Pancreas (tissue), 10 donors: ENCODE measurements around the gene C1orf159. TPM values are rescaled to one million over a fixed set of nuclear protein-coding genes. Genes with fewer than 3 reads are reported as not detected.

ENCODE experiments used
- ATAC-seq, 4 donors: fragments of 200-7000 bp; cut with Tn5 transposase; one replicate each; pipeline versions ENCODE4 v1.8.0 to v1.9.1; 2020; ENCODE audit warnings: mild to moderate bottlenecking in 4 of 4, moderate library complexity in 4 of 4
- DNase-seq, 6 donors: peaks; one replicate each; pipeline ENCODE4 v3.0.0-alpha.2; 2020
- FAIRE-seq: peaks from 2 replicates; lab custom pipeline; 2012; peaks lifted over from hg19 to GRCh38; lab: Jason Lieb, UNC
- H3K27ac ChIP-seq, 4 donors: fragments of 200-600 bp; sonication (generic); 1 replicate in 3 of 4; 2 replicates in 1 of 4; pipeline versions ENCODE4 v1.5.0 to v1.8.0; 2020
- H3K27me3 ChIP-seq, 4 donors: fragments of 200-600 bp; one replicate each; pipeline ENCODE4 v1.8.0; 2021
- H3K36me3 ChIP-seq, 3 donors: fragments of 200-600 bp; sonication (generic) in 1 of 3; one replicate each; pipeline versions ENCODE4 v1.5.0 to v1.8.0; 2020 to 2021
- H3K4me1 ChIP-seq, 3 donors: fragments of 200-600 bp; one replicate each; pipeline ENCODE4 v1.8.0; 2021
- H3K4me3 ChIP-seq, 4 donors: fragments of 200-600 bp; sonication (generic) in 2 of 4; one replicate each; pipeline versions ENCODE4 v1.5.0 to v1.8.0; 2020 to 2021
- H3K9me3 ChIP-seq, 4 donors: fragments of 200-600 bp; one replicate each; pipeline ENCODE4 v1.8.0; 2021
- WGBS, 2 donors: extraction: QIAGEN DNeasy Blood & Tissue Kit; methylation state at CpG; one replicate each; pipeline ENCODE4 v1.1.7; 2013; 5-methylcytosine and 5-hydroxymethylcytosine counted together
- intact Hi-C, 3 donors: fragments of 100-400 bp; cut with DNase I; formaldehyde crosslinking; loops; one replicate each; pipeline versions ENCODE4 v1.11.1 to v1.14.2; 2022
- polyA plus RNA-seq, 2 donors: library from polyadenylated mRNA; stranded (reverse); fragments of 200-250 nt; gene quantifications; one replicate each; pipeline ENCODE4 v1.2.3, GENCODE V29; 2013
- total RNA-seq, 6 donors: library from RNA; stranded (reverse); fragmentation: NEBNext Ultra II Directional in 4 of 6; extraction: Animal tissue kit (Norgen Biotek cat#: 25700) in 4 of 6; gene quantifications; one replicate each; pipeline versions ENCODE4 v1.2.1 to v1.2.4, GENCODE V29; 2021 to 2023
- TF ChIP-seq, protein P1 (sequence below), 4 donors: fragments of 200-600 bp; sonication (generic) in 3 of 4; IDR thresholded peaks; one replicate each; pipeline versions ENCODE4 v1.5.0 to v1.8.0; 2021; ENCODE audit warnings: antibody characterized with exemption in 4 of 4
- donor health status: healthy with polysubstance abuse.
- donor health status: DM: no; HTN: no; CAD: no; lungs with moderate emphysema.
- donor health status: DM: no; HTN: no; CAD: no.
- donor health status: control.
- donor health status: control.
- donor health status: Bipolar disorder and iron deficiency.
- donor health status: DM: yes; HTN: yes; CAD: no.
- donor health status: DM: no; HTN: no; CAD: no.
- donor health status: DM: no; HTN: no; CAD: no.
- donor health status: DM: yes; HTN: yes; CAD: no.

Gene C1orf159
- total and polyA plus RNA-seq, 8 donors, result 3.0 to 30.7 (median 4.9) TPM

DNA sequence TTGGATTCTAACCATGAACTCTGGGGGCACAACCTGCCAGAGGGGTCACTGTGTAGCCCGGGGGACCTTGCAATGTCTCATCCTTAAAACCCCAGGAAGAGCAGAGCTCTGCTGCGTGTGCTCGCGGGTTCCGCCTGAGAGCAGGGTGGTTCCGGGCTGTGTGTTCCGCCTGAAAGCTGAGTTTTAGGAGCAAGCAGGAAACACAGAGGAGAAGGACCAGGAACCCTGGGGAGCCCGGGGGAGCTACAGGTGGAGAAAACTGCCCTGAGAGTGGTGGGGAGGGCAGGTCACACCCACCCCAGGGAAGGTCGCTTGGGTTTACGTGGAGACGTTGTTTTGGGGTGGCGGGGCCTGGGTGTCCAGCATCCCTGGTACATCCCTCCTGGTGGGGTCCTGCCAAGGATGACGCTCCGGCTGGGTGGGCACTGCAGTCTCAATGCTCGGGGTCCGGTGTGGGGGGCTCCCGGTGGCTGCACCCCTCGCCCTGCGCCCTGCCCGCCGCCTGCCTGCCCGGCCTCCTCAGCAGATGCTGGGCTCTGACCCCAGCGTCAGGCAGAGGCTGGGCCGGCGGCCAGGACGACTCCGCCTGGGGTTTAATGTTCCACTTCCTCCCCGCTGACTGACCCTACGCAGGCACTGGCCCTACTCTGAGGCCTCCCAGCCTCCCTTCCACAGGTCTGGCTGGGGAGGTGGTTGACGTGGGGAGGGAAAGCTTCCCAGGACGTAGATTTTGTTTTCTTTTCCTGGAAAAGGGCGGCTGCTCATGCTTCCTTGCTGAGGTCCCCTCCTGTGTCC is 17.3 kb upstream of the C1orf159 start:
- TF ChIP-seq, protein P1, sequence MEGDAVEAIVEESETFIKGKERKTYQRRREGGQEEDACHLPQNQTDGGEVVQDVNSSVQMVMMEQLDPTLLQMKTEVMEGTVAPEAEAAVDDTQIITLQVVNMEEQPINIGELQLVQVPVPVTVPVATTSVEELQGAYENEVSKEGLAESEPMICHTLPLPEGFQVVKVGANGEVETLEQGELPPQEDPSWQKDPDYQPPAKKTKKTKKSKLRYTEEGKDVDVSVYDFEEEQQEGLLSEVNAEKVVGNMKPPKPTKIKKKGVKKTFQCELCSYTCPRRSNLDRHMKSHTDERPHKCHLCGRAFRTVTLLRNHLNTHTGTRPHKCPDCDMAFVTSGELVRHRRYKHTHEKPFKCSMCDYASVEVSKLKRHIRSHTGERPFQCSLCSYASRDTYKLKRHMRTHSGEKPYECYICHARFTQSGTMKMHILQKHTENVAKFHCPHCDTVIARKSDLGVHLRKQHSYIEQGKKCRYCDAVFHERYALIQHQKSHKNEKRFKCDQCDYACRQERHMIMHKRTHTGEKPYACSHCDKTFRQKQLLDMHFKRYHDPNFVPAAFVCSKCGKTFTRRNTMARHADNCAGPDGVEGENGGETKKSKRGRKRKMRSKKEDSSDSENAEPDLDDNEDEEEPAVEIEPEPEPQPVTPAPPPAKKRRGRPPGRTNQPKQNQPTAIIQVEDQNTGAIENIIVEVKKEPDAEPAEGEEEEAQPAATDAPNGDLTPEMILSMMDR (IDR thresholded peaks at IDR 0.05), result no peak
- H3K4me1 ChIP-seq, result peaks cover 0 to 1% (median 0%) of the 10 kb centered on the region in 3 donors
- no peak overlapping the region for H3K4me3 ChIP-seq
- DNase-seq (peak in 4 of 6 donors; percentile 54 to 82 (median 66)), FAIRE-seq (no peak), ATAC-seq (peak; percentile 57 to 68 (median 64))
- H3K9me3 ChIP-seq, result no peaks in the 10 kb centered on the region
- intact Hi-C loops, result no loop called here
- no peaks in the 10 kb centered on the region for H3K36me3 ChIP-seq
- H3K27me3 ChIP-seq, result no peaks in the 10 kb centered on the region
- WGBS, 2 donors, result 62 to 68% methylated on average over 30 to 32 of the region's 32 CpGs
- peak overlapping the region; percentile 53 to 74 (median 66) for H3K27ac ChIP-seq

DNA sequence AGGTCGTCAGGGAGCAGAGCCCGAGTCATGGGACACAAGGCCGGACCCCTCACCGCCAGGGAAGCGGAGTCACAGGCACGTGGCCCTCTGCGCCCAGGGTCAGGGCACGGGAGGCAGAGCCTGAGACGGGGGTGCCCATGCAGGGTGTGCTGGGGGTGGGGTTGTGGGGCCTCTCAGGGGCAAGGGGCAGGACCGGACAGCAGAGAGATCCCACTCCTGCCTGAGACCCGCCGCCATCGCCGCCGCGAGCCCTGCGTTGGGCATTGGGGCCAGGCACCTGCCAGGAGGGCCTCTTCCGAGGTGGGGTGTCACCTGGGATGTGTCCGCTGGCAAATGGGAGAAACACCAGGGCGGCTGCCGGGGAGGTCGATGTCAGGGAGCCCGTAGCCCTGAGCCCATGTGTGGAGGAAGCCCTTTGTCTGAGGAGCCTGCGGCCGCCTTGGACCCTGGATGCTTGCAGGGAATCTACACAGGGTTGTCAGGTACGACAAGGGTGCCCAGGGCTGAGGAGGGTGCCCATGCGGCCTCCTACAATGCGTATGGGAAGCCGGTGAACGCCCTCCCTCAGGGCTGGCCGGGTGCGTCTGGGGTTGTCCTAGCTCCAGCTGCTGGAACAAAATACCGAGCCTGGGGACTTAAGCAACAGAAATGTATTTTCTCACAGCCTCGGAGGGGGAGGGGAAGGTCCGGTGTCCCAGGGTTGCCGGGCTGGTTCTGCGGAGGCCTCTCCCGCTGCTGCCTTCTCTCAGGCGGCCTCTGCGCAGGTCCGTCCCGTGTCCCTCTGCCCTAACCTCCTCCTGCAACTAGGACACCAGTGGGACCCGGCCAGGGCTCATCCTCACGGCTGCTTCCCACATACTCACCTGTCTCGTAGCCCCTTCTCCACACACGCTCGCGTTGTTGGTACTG is 16.4 kb upstream of the C1orf159 start:
- TF ChIP-seq, protein P1 (IDR thresholded peaks at IDR 0.05), result no peak
- FAIRE-seq, result no peak
- DNase-seq, result peak in 2 of 6 donors; percentile 45 to 65

DNA sequence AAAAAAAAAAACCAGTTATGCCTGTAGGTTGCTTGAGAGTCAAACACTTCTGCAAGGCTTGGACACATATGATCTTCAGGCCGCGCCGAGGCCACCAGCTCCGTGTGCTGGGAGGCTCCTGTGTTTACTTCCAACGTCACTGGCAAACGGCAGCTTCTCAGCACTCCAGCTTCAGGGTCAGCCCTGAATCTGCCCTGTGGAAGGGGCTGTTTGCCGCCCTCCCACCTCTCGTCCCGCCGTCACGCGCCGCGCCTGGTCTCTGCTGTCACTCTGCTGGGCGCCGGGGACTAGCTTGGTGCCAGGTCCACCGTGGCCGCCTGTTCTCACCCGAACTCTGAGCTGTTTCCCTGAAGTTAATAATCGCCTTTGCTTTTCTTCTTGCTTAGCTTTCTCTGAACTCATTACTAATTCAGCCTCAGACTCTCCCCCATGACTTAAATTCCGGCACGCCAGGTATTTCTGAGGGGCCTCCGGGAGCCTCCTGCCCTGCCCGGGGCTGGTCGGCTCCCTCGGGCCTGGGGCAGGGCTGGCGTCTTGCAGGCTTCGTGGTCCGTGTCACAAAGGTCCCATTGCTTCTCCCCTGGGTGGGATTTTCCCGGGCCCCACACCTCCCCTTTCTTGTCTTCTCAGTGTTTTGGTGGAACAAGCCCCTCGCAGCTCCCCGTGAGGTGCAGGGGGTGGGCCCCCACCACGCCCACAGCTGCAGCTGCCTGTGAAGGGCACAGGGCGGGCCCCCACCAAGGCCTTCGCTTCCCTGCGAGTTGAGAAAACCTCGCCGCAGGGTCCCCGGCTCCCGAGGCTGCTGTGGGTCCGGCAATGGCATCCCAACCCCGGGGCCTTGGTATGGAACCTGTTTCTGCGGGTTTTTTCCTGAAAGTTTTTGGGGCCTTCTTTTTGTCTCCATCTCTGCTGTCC is 14.6 kb upstream of the C1orf159 start:
- H3K4me1 ChIP-seq, result peaks cover 0 to 5% (median 0%) of the 10 kb centered on the region in 3 donors
- intact Hi-C loops, result no loop called here
- peak overlapping the region in 2 of 4 donors; percentile 36 to 42 for H3K27ac ChIP-seq
- TF ChIP-seq, protein P1 (IDR thresholded peaks at IDR 0.05), result no peak
- peak in 3 of 6 donors; percentile 36 to 61 (median 53) for DNase-seq
- peak overlapping the region in 1 of 4 donors; percentile 37 for H3K4me3 ChIP-seq
- H3K9me3 ChIP-seq, result no peaks in the 10 kb centered on the region
- ATAC-seq, result no peak
- WGBS, 2 donors, result 70 to 71% methylated on average over 43 of the region's 43 CpGs
- no peaks in the 10 kb centered on the region for H3K36me3 ChIP-seq
- H3K27me3 ChIP-seq, result no peaks in the 10 kb centered on the region
- no peak for FAIRE-seq

More for the DNA sequence above, 16.4 kb upstream of the C1orf159 start:
- intact Hi-C loops, result no loop called here
- WGBS, 2 donors, result 61 to 63% methylated on average over 43 to 48 of the region's 48 CpGs
- Histone ChIP-seq H3K4me1 (peaks cover 0 to 5% (median 0%) of the 10 kb centered on the region in 3 donors), H3K27me3 (no peaks in the 10 kb centered on the region), H3K4me3 (no peak overlapping the region), H3K27ac (peak overlapping the region; percentile 53 to 74 (median 66)), H3K9me3 (no peaks in the 10 kb centered on the region), H3K36me3 (no peaks in the 10 kb centered on the region)
- ATAC-seq, result peak; percentile 13 to 52 (median 27)

DNA sequence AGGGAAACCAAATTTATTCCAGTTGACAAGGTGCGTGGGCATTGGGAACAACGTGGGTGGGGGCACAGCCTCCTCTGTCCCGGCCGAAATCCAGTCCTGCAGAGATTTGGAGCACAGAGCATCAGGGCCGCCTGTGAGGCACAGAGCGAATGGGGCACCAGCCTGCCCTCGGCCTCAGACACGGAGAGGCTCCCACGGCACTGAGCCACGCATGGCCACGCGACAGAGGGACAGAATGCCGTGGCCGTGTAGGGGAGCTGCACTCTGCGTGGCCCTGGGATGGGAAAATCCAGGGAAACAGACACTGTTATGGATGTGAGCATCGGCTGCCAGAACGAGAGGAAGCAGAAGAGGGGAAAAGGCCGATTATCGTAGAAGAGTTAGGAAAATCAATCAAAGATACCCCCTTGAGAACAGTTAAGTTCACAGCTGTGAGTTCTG is 13.5 kb upstream of the C1orf159 start:
- H3K9me3 ChIP-seq, result no peaks in the 10 kb centered on the region
- FAIRE-seq (no peak), DNase-seq (peak in 2 of 6 donors; percentile 23 to 46), ATAC-seq (no peak)
- H3K4me1 ChIP-seq, result peaks cover 10 to 13% (median 10%) of the 10 kb centered on the region in 3 donors
- peak overlapping the region in 2 of 4 donors; percentile 30 to 37 for H3K4me3 ChIP-seq
- intact Hi-C loops, result loop anchor here in 2 of 3 donors (10.0 kb wide), 2 partner anchors 115 to 165 kb away; partner anchors contain the start of gene C1QTNF12 (in 1 of the 2)
- TF ChIP-seq, protein P1 (IDR thresholded peaks at IDR 0.05), result no peak
- WGBS, 2 donors, result 66% methylated on average over 19 of the region's 19 CpGs
- peak overlapping the region; percentile 69 to 85 (median 79) for H3K27ac ChIP-seq
- no peaks in the 10 kb centered on the region for H3K27me3 ChIP-seq
- H3K36me3 ChIP-seq, result no peaks in the 10 kb centered on the region
